Ureter (tissue), 1 donor: Measurements from ENCODE around the gene PARPBP. TPM values are rescaled to one million over a fixed set of nuclear protein-coding genes. Genes with fewer than 3 reads are reported as not detected.
"Not testable (repeated sequence)": the region's sequence is repeated elsewhere in the genome, so short reads cannot be mapped to it uniquely, and the experiment has no call there.

Experiments
- DNase-seq: peaks from one replicate; pipeline ENCODE4 v3.0.0-alpha.2; 2020; ENCODE audit warnings: low spot score
- total RNA-seq: library from RNA; stranded (reverse); gene quantifications from one replicate; pipeline ENCODE4 v1.2.4, GENCODE V29; 2023
- donor health status: DM: yes; HTN: yes; CAD: no.

Gene PARPBP, protein sequence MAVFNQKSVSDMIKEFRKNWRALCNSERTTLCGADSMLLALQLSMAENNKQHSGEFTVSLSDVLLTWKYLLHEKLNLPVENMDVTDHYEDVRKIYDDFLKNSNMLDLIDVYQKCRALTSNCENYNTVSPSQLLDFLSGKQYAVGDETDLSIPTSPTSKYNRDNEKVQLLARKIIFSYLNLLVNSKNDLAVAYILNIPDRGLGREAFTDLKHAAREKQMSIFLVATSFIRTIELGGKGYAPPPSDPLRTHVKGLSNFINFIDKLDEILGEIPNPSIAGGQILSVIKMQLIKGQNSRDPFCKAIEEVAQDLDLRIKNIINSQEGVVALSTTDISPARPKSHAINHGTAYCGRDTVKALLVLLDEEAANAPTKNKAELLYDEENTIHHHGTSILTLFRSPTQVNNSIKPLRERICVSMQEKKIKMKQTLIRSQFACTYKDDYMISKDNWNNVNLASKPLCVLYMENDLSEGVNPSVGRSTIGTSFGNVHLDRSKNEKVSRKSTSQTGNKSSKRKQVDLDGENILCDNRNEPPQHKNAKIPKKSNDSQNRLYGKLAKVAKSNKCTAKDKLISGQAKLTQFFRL
- total RNA-seq = 2.7 TPM

DNA sequence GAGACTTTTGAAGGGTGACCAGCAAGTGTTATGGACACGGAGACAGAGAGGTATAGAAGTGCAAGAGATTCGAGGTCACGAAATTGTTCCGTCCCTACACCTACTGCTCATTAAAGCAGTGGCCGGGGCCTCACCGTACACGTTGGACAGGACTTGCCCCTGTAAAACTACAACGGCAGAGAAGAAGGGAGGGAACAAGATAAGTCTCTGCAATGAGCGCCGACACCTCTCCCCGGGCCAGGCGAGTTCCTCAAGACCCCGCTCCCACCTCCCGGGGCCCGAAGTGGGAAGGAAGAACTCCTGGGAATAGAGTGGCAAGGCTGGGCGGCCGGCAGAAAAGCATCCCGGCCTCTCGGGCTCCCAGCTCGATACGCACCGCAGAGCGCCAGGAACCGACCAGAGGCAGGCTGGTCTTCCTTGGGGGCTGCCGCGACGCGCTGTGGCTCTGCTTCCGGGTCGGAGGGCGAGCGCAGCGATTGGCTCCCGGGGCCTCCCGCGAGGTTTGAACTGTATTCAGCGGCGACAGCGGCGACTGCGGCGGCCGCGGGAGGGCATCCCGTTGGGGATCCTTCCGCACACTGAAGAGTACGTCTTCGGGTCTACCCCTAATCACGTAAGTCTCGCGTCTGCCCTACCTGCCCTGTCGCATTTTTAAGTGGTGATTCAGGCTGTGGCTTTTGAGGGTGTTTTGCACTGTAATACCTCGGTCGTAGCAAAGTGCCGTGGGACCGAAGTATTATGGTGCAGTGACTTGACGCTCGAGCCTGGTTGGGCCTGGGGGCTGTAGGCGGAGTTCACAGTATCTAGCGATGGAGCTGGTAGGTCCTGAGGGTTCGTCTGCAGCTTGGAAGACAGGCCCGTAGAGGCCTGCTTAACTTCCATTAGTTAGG is at the start of gene PARPBP, which contains the start of gene NUP37:
PARPBP (plus strand) TSS at position 510 of the 890 bp plus-strand sequence. CDS start 3,706 bp downstream, outside the sequence.
NUP37 (minus strand) TSS at position 441 of the 890 bp plus-strand sequence. CDS start 1,596 bp downstream, outside the sequence.
- peak; percentile 92 for DNase-seq

DNA sequence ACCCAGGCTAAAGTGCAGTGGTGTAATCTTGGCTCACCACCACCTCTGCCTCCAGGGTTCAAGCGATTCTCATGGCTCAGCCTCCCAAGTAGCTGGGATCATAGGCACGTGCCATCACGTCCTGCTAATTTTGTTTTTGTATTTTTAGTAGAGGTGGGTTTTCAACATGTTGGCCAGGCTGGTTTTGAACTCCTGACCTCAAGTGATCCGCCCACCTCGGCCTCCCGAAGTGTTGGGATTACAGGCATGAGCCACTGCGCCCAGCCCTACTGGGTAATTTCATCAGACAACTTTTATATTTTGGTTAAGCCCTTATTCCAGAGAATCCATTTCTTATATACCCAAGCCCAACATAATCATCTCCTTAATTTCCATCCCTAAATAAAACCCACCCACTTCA is 47.9 kb upstream of the PARPBP start:
- not testable (repeated sequence) for DNase-seq

DNA sequence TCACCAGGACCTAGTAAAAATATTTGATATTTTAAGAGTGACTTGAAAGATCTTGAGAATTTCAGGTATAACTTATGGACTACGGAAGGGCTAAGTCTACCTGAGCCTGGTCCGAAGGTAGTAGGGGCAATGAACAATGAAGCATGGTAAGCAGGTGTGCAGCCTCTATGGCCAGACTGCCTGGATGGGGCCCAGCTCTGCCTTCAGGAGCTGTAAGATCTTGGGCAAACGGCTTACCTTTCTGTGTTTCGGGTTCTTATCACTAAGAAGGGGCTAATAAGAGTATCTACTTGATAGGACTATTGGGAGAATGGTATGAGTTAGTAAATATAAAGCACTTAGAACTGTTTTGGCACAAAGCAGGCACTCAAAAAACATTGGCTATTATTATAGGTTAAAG is 39.1 kb upstream of the PARPBP start:
- DNase-seq = no peak

DNA sequence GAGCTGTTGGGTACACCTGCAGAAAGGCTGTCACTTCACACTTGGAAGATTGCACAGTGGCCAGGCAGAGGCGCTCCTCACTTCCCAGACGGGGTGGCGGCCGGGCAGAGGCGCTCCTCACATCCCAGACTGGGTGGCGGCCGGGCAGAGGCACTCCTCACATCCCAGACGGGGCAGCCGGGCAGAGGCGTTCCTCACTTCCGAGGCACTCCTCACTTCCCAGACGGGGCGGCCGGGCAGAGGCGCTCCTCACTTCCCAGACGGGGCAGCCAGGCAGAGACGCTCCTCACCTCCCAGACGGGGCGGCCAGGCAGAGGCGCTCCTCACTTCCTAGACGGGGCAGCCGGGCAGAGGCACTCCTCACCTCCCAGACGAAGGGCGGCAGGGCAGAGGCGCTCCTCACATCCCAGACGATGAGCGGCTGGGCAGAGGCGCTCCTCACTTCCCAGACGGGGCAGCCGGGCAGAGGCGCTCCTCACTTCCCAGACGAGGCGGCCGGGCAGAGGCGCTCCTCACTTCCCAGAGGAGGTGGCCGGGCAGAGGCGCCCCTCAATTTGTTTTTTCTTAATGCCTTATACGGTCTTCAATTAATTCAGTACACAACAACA is 30.7 kb upstream of the PARPBP start:
- not testable (repeated sequence) for DNase-seq

DNA sequence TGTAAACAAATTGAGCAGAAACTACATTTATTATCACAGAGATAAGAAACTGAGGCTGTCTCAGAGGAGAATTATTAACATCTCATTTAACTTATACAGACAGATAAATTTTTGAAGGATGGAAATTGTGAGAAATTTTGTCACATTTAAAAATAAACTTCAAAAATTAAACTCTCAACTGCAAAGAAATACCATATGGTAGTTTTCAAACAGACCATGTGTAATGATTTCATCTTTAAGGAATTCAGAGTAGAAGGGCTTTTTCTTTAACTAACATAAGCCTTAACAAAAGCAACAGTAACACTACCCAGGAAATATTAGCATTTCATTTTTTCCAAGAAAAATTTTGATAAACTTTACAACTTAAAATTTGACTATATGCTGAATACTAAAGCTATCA is 26.7 kb upstream of the PARPBP start:
- DNase-seq = no peak

DNA sequence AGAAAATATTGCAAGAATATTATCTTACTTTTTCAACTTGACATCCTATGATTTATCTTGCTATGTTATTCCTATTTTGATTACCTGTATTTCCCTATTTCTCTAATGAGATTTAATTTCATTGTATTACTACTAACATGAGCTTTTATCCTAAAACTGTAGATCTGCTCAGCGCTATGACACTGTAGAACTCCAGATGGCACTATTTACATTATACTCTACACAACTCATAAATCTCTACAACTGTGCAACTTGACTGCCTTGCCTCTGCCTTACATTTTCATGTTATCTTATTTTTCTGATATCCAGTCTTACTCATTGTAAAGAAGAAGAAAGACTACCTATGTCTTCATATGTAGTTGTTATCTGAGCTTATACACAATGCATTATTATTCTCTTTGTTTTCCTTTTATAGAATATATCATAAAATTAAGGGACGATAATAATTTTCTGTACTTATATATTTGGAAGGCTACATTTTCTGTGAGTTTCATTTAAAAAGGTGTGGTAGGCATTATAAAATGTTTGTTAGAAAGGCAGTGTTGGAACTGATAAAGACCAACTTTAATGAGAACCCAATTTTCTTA is 24.2 kb upstream of the PARPBP start:
- no peak for DNase-seq

DNA sequence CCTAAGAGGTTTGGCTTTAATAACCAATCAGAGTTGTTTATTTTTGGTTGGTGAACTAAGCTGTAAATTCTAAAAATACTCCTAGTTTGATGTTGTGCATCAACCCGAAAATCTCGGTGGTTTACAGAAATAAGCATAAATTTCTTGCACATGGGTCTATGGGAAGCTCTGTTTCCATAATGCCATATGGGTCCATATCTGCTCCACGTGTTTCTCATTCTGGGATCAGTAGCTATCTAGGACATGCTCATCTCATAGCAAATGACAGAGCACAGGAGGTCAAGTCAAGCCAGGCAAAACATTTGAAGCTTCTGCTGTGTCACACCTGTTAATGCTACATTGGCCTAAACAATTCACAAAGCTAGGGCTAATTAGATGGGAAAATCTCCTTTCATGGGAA is 23.1 kb upstream of the PARPBP start:
- DNase-seq = no peak

DNA sequence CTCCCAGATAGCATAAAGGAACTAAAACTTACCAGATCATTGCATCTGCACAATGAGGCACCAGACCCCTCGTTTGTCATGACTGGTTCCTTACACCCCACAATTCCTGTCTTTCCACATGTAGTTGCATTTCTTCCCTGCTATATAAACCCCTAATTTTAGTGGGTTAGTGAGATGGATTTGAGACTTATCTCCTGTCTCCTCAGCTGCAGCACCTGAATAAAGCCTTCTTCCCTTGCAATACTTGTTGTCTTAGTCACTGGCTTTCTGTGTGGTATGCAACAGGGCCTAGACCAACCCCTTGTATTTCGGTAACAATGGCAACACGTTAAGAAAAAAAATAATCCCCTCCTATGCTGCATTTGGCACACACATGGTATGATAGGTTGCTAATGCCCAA is 13.1 kb upstream of the PARPBP start:
- no peak for DNase-seq

DNA sequence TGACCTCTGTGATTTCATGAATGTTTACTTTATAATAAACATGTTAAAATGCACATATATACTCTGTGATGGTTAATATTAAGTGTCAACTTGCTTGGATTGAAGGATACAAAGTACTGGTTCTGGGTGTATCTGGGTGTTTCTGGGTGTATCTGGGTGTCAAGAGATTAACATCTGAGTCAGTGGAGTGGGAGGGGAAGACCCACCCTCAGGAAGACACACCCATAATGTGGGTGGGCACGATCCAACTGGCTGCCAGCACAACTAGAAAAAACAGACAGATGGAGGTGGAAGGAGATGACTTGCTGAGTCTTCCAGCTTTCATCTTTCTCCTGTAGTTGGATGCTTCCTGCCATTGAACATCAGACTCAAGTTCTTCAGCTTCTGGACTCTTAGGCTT is 12.0 kb upstream of the PARPBP start:
- no peak for DNase-seq

DNA sequence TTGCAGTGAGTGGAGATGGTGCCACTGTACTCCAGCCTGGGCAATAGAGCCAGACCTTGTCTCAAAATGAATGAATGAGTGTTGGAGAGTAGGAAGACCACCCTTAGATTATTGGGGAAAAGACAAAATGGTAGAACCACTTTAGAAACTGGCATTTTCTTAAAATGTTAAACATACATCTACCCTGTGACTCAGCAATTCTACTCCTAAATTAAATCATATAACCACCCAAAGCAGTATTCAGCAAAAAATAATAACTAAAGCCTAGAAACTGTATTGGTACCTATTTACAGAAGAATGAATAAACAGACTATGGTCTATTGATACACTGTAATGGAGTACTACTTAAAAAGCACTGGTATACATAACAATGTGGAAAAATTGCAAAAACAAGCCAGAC is 9.2 kb upstream of the PARPBP start:
- no peak for DNase-seq

DNA sequence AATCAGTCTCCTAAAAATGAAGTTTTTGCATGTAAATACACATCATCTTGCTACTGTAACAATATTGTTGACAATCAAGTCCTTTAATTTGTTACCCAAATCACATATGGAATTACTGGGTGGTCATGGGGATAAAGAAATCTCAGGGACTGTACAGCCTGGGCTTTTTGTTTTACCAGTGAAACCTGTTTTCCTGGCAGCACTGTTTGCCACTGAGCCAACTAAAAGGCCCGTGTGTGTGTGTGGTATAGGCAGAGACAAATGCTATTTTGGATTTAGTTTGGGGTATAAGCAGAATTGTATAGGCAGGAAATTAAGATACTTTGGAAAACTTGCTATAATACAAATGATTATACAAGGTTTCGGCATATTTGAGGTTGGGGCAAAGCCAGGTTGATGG is 5.8 kb upstream of the PARPBP start:
- no peak for DNase-seq

DNA sequence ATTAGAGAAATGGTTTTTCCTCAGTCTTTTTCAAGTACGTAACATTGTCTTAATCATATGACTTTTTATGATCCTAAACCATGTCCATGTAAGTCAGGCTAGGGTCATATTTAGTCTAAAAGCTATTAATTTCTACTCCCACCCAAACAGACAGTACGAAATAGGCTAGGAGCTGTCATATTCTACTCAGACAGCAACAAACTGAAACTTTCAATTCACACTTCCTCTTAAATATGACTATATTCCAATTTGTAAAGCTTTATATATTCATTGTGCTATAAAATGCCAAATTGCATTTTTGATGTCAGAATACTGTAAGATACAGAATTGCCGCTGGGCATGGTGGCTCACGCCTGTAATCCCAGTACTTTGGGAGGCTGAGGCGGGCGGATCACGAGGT is 3.6 kb upstream of the PARPBP start:
- no peak for DNase-seq

DNA sequence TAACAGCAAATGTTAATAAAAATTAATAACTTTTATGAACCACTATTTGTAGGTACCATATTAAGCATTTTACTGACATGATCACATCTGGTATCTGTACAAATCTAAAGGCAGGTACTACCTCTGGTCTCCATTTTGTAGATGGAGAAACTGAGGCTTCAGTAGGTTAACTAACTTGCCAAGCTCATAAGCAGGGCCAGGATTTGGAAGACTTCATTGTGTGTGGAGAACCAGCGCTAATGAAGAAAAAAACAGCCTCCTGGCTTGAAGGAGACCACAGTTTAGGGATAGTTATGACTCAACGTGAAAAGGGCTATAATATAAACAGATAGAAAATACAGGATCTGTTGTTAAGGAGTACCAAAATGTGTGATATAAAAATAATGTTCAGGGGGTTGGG is 1.1 kb upstream of the PARPBP start:
- no peak for DNase-seq

DNA sequence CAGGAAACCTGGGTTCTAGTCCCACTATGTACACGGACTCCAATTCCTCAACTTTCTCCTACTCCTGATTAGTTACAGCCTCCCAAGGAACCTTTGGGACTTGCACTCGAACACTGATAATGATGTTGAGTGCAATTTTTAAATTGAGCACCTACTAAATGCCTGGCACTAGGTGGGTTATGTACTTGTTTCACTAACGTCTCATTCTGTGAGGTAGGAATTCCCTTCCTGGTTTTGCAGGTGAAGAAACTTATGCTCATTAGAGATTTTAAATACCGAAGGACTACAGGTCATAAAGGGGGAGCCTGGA is 536 bp downstream of the PARPBP start:
- no peak for DNase-seq

DNA sequence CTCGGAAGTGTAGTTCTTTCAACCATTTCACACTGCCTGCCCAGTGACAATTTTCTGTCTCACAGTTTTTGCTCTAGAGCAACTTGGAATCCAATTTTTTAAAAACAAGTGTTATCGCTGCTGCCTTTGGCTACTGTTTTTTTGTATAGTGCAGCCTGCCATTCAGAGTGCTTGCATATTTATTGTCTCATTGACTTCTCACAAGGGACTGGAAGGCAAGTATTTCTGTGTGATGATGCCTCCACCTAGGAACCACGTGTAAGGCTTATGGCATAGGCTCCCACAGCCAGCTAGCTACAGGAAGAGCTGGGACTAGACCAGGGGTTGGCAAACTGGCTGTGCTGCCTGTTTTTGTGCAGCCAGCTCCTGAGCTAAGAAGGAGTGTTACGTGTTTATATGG is 903 bp downstream of the PARPBP start:
- DNase-seq = no peak

DNA sequence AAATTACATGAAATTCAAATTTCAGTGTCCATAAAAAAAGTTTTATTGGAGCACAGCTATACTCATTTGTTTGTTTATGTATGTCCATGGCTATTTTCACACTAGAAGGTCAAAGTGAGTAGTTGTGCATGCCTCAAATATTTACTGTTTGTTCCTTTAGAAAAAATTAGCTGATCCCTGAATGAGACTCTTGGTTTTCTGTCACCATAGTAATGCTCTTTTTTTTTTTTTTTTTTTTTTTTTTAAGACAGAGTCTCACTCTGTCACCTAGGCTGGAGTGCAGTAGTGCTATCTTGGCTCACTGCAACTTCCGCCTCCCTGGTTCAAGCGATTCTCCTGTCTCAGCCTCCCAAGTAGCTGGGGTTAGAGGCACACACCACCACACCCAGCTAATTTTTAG is 1.3 kb downstream of the PARPBP start:
- not testable (repeated sequence) for DNase-seq

DNA sequence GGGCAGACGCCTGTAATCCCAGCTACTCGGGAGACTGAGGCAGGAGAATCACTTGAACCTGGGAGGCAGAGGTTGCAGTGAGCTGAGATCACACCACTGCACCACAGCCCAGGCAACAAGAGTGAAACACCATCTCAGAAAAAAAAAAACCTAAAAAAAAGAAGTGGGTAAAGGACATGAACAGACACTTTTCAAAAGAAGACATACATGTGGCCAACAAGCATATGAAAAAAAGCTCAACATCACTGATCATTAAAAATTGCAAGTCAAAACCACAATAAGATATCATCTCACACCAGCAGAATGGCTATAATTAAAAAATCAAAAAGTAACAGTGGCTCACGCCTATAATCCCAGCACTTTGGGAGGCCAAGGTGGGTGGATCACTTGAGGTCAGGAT is 10.7 kb downstream of the PARPBP start:
- DNase-seq = not testable (repeated sequence)

DNA sequence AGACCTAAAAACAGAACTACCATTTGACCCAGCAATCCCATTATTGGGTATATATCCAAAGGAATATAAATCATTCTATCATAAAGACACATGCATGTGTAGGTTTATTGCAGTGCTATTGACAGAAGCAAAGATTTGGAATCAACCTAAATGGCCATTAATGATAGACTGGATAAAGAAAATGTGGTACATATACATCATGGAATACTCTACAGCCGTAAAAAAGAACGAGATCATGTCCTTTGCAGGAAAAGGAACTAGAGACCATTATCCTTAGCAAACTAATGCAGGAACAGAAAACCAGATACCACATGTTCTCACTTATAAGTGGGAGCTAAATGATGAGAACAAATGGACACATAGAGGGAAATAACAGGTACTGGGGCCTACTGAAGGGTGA is 11.5 kb downstream of the PARPBP start:
- not testable (repeated sequence) for DNase-seq

DNA sequence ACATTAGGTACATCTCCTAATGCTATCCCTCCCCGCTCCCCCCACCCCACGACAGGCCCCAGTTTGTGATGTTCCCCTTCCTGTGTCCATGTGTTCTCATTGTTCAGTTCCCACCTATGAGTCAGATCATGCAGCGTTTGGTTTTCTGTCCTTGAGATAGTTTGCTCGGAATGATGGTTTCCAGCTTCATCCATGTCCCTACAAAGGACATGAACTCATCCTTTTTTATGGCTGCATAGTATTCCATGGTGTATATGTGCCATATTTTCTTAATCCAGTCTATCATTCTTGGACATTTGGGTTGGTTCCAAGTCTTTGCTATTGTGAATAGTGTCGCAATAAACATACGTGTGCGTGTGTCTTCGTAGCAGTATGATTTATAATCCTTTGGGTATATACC is 17.6 kb downstream of the PARPBP start:
- not testable (repeated sequence) for DNase-seq

DNA sequence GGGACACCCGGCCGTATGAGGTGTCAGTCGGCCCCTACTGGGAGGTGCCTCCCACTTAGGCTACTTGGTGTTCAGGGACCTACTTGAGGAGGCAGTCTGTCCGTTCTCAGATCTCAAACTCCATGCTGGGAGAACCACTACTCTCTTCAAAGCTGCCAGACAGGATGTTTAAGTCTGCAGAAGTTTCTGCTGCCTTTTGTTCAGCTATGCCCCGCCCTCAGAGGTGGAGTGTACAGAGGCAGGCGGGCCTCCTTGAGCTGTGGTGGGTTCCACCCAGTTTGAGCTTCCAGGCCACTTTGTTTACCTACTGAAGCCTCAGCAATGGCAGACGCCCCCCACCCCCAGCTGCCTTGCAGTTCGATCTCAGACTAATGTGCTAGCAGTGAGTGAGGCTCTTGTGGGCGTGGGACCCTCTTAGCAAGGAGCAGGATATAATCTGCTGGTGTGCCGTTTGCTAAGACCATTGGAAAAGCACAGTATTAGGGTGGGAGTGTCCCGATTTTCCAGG is 22.9 kb downstream of the PARPBP start:
- not testable (repeated sequence) for DNase-seq

DNA sequence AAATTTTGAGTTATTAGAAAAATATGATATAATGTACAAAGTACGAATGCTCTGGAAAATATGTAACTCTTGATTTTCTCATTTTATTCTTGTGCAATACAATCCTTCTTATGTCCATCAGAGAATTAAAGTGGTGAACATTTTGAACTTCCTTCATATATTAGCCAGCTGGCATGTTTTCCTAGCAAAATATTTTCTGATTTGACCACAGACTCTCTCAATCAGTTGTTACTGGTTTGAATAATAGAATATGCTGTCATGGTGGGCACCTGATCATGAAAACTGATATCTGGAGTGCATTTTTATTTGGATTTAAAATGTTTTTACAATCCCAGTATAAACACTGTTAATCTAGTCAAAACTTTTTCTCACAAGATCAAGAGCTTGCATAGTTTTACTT is 24.2 kb downstream of the PARPBP start:
- no peak for DNase-seq
